ENCODE measurements around the gene WDR48. TPM values are rescaled to one million over a fixed set of nuclear protein-coding genes. Genes with fewer than 3 reads are reported as not detected.
A peak's percentile ranks its signal among the peaks of the same experiment; 100 is the strongest.

The WDR48 gene
- total RNA-seq, 4 donors from 2014 or later = 28.4 to 84.4 (median 37.0) TPM

GRCh38 chr3:39124876-39125840 is 73.3 kb downstream of the WDR48 start:
- peak in 3 of 4 experiments; percentile 26 to 56 (median 46) for TF ChIP-seq CTCF (IDR thresholded peaks at IDR 0.05)
- no peak for TF ChIP-seq POLR2A (IDR thresholded peaks at IDR 0.05)
- Histone ChIP-seq H3K4me1 (no peaks in the 10 kb centered on the region), H3K27ac (peak overlapping the region in 1 of 2 donors; percentile 47), H3K36me3 (no peaks in the 10 kb centered on the region), H3K9me3 (no peaks in the 10 kb centered on the region), H3K4me3 (no peak overlapping the region), H3K27me3 (no peaks in the 10 kb centered on the region)
- DNase-seq = no peak
- intact Hi-C loops (cut with DNase I; ENCODE audit: low total_unique reads) = loop anchor here (5.0 kb wide), 1 partner anchor 167 kb away; no protein-coding TSS in a partner anchor

GRCh38 chr3:39125841-39126500 is 74.2 kb downstream of the WDR48 start:
- TF ChIP-seq CTCF (IDR thresholded peaks at IDR 0.05) = no peak
- no peak for TF ChIP-seq POLR2A (IDR thresholded peaks at IDR 0.05)
- Histone ChIP-seq H3K4me1 (no peaks in the 10 kb centered on the region), H3K9me3 (no peaks in the 10 kb centered on the region), H3K27me3 (no peaks in the 10 kb centered on the region), H3K27ac (peak overlapping the region in 1 of 2 donors; percentile 47), H3K4me3 (no peak overlapping the region), H3K36me3 (no peaks in the 10 kb centered on the region)
- intact Hi-C loops (cut with DNase I; ENCODE audit: low total_unique reads) = loop anchor here (5.0 kb wide), 1 partner anchor 166 kb away; no protein-coding TSS in a partner anchor
- DNase-seq = no peak

- Histone ChIP-seq H3K36me3 (no peaks in the 10 kb centered on the region), H3K27me3 (no peaks in the 10 kb centered on the region), H3K27ac (no peak overlapping the region), H3K9me3 (no peaks in the 10 kb centered on the region), H3K4me3 (no peak overlapping the region), H3K4me1 (no peaks in the 10 kb centered on the region)
- intact Hi-C loops (cut with DNase I; ENCODE audit: low total_unique reads) = loop anchor here (5.0 kb wide), 1 partner anchor 166 kb away; no protein-coding TSS in a partner anchor
- TF ChIP-seq CTCF (IDR thresholded peaks at IDR 0.05) (peak; percentile 56 to 73 (median 64)), POLR2A (IDR thresholded peaks at IDR 0.05) (no peak)
- peak; percentile 51 to 61 for DNase-seq
Measured at GRCh38 chr3:39126532-39127071, 74.8 kb downstream of the WDR48 start.

GRCh38 chr3:39127269-39127907 is 75.6 kb downstream of the WDR48 start:
- no peaks in the 10 kb centered on the region for H3K4me1 ChIP-seq
- no peaks in the 10 kb centered on the region for H3K36me3 ChIP-seq
- intact Hi-C loops (cut with DNase I; ENCODE audit: low total_unique reads) = loop anchor here (5.0 kb wide), 1 partner anchor 165 kb away; no protein-coding TSS in a partner anchor
- no peaks in the 10 kb centered on the region for H3K27me3 ChIP-seq
- H3K9me3 ChIP-seq = no peaks in the 10 kb centered on the region
- no peak for DNase-seq
- no peak for TF ChIP-seq POLR2A (IDR thresholded peaks at IDR 0.05)
- no peak overlapping the region for H3K4me3 ChIP-seq
- no peak overlapping the region for H3K27ac ChIP-seq

- Histone ChIP-seq H3K36me3 (no peaks in the 10 kb centered on the region), H3K4me3 (no peak overlapping the region), H3K27me3 (no peaks in the 10 kb centered on the region), H3K9me3 (no peaks in the 10 kb centered on the region), H3K4me1 (no peaks in the 10 kb centered on the region), H3K27ac (no peak overlapping the region)
- TF ChIP-seq POLR2A (IDR thresholded peaks at IDR 0.05) (no peak), CTCF (IDR thresholded peaks at IDR 0.05) (no peak)
- no peak for DNase-seq
- intact Hi-C loops (cut with DNase I; ENCODE audit: low total_unique reads) = loop anchor here (5.0 kb wide), 1 partner anchor 164 kb away; no protein-coding TSS in a partner anchor
Measured at GRCh38 chr3:39127908-39128304, 76.1 kb downstream of the WDR48 start.

All from uterus (tissue), 4 donors.